Stimulated activated CD4-positive, alpha-beta T cell treated with anti-CD3 and anti-CD28 coated beads, Interleukin-4, amount 100 ng/mL, for 1 hour (primary cell): ENCODE results near the gene PLPPR2.
"Not testable (repeated sequence)": the region's sequence is repeated elsewhere in the genome, so short reads cannot be mapped to it uniquely, and the experiment has no call there.

Experiments
- DNase-seq: peaks from one replicate; pipeline ENCODE4 v3.0.0-alpha.2; 2020

Gene PLPPR2

GRCh38 chr19:11355160-11356073 is at the start of gene PLPPR2:
TSS of gene PLPPR2 (plus strand) at chr19:11355432. CDS start at chr19:11357674, 2,242 bp downstream.
- DNase-seq = peak; percentile 86

- DNase-seq = no peak
These were observed 48.9 kb upstream of the PLPPR2 start for GRCh38 chr19:11306337-11306736.

- DNase-seq = not testable (repeated sequence)
These were observed 34.8 kb upstream of the PLPPR2 start for GRCh38 chr19:11320278-11320995.

- no peak for DNase-seq
These were observed 33.8 kb upstream of the PLPPR2 start for GRCh38 chr19:11321191-11322126.

GRCh38 chr19:11322269-11323024 is 32.8 kb upstream of the PLPPR2 start:
- DNase-seq = no peak

- no peak for DNase-seq
These were observed 31.6 kb upstream of the PLPPR2 start for GRCh38 chr19:11323601-11324078.

- DNase-seq = peak; percentile 13
These were observed 31.1 kb upstream of the PLPPR2 start for GRCh38 chr19:11324079-11324661.

- no peak for DNase-seq
These were observed 30.4 kb upstream of the PLPPR2 start for GRCh38 chr19:11324748-11325389.

- no peak for DNase-seq
These were observed 29.7 kb upstream of the PLPPR2 start for GRCh38 chr19:11325544-11325943.

GRCh38 chr19:11330127-11330526 is 25.1 kb upstream of the PLPPR2 start:
- DNase-seq = no peak

- no peak for DNase-seq
These were observed 23.7 kb upstream of the PLPPR2 start for GRCh38 chr19:11331502-11331901.

GRCh38 chr19:11332822-11333221 is 22.4 kb upstream of the PLPPR2 start:
- no peak for DNase-seq

- not testable (repeated sequence) for DNase-seq
These were observed 21.4 kb upstream of the PLPPR2 start for GRCh38 chr19:11333838-11334237.

GRCh38 chr19:11335449-11336146 is 19.6 kb upstream of the PLPPR2 start:
- no peak for DNase-seq

GRCh38 chr19:11337080-11337479 is 18.2 kb upstream of the PLPPR2 start:
- DNase-seq = no peak

GRCh38 chr19:11338121-11338520 is 17.1 kb upstream of the PLPPR2 start:
- no peak for DNase-seq

- DNase-seq = no peak
These were observed 16.5 kb upstream of the PLPPR2 start for GRCh38 chr19:11338569-11339253.

- DNase-seq = peak; percentile 83
These were observed 15.8 kb upstream of the PLPPR2 start, which contains the start of gene RAB3D for GRCh38 chr19:11339254-11340098. TSS of gene RAB3D (minus strand) at chr19:11339657. CDS start at chr19:11337399, 2,258 bp downstream.

- DNase-seq = not testable (repeated sequence)
These were observed 15.1 kb upstream of the PLPPR2 start for GRCh38 chr19:11340099-11340467.
